GM10847 (cell line): ENCODE measurements around the gene KRTAP12-1.

Experiments
- POLR2A ChIP-seq: IDR thresholded peaks from 2 replicates; pipeline ENCODE4 v1.6.1; 2011; ENCODE audit not compliant: insufficient read length; ENCODE audit errors: extremely low read depth

KRTAP12-1 gene

DNA sequence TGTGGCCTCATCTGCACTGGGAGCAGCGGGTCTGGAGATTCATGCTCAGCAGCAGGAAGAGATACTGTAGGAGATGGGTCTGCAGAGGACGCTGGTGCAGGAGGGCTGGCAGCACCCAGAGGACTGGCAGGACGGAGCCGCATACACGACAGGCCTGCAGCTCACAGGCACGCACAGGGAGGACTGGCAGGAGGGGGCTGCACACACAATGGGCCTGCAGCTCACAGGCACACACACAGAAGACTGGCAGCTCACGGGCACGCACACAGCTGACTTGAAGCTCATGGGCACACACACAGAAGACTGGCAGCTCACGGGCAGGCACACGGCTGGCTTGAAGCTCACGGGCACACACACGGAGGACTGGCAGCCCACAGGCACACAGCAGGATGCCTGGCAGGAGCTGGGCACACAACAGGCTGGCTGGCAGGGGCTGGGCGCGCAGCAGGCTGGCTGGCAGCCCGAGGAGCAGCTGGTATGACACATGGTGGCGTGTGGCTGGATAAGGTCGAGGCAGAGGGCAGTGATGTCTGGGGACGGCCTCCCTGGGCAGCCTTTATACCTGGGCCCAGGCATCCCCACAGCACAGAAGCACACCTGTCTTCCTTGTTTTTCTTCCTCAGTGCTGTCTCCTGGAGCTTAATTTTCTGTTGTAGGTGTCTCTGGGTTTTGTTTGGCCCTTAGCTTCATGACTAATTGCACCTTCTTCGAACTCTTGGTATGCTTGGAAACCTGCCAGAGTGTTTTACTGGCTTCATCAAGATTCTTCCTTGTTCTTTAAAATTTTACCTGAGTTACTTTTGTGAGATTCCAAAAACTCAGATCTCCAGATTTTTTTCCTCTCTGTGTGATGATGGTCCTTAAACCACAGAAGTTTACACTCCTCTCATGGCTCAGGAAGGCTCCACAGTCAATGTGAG lies 15.3 kb downstream of the KRTAP12-1 start, which contains the start of gene KRTAP12-2:
TSS of gene KRTAP12-2 (minus strand) at position 527 of the 920 bp plus-strand sequence. CDS start at position 486, 41 bp downstream.
- no peak for TF ChIP-seq POLR2A

DNA sequence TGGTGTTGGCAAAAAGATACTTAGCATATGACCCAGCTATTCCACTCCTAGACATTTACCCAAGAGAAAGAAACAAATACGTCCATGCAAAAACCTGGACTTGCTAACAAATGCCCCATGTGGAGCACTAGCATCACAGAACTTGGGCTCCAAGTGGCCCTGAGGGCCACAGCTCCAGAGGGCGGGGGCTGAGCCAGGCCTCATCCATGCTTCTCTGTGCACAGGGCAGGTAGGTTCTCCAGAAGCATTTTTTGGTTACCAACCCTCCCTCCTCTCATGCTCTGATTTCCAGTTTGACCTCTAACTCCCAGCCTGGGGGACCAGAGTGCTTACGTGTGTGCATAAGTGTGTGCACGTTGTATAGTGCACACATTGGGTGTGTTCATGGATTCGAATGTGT lies 17.3 kb downstream of the KRTAP12-1 start:
- no peak for TF ChIP-seq POLR2A

GRCh38 chr21:44658913-44659595 lies 22.9 kb downstream of the KRTAP12-1 start:
- no peak for TF ChIP-seq POLR2A

- no peak for TF ChIP-seq POLR2A
These were observed 23.4 kb downstream of the KRTAP12-1 start for GRCh38 chr21:44658541-44658910.

DNA sequence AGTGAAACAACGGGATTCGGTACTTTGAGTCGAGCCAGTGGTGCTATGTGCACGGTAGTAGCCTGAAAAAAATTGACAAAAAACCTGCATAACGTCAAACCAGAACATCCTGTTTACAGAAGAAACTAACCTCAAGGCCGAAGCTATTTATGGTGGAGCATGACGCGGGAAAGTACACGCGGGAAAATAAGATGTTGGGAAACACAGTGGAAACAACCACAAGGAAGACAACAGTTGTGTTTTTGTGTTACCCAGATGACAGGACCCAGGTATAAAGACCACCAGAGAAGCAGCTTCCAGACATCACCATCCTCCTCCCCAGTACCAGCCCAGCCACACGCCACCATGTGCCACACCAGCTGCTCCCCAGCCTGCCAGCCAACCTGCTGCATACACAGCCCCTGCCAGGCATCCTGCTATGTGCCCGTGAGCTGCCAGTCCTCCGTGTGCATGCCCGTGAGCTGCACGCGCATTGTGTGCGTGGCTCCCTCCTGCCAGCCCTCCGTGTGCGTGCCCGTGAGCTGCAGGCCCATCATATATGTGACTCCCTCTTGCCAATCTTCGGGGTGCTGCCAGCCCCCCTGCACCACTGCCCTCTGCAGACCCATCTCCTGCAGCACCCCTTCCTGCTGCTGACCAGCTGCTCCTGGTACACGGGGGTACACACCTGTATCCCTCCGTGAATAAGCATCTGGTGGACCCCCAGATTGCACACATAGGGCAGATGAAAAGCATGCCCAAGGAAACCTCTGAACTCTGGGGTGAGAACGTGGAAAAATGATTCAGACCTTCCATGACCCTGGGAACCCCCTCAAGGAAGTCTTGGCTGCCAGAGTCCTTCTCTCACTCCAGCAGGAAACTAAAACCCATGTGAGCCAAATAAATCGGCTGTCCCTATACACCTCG lies 24.1 kb downstream of the KRTAP12-1 start, which contains the start of gene KRTAP12-3:
TSS of gene KRTAP12-3 (plus strand) at position 298 of the 906 bp plus-strand sequence. CDS start at position 346, 48 bp downstream.
- TF ChIP-seq POLR2A = no peak

- TF ChIP-seq POLR2A = no peak
These were observed 25.1 kb downstream of the KRTAP12-1 start for GRCh38 chr21:44656868-44657267.

GRCh38 chr21:44654576-44655175 lies 27.3 kb downstream of the KRTAP12-1 start, which contains the start of gene KRTAP12-4:
TSS of gene KRTAP12-4 (minus strand) at chr21:44654659. CDS start at chr21:44654614, 45 bp downstream.
- TF ChIP-seq POLR2A = no peak

- no peak for TF ChIP-seq POLR2A
These were observed 28.0 kb downstream of the KRTAP12-1 start for GRCh38 chr21:44653656-44654575.

GRCh38 chr21:44653123-44653522 lies 28.8 kb downstream of the KRTAP12-1 start:
- no peak for TF ChIP-seq POLR2A

DNA sequence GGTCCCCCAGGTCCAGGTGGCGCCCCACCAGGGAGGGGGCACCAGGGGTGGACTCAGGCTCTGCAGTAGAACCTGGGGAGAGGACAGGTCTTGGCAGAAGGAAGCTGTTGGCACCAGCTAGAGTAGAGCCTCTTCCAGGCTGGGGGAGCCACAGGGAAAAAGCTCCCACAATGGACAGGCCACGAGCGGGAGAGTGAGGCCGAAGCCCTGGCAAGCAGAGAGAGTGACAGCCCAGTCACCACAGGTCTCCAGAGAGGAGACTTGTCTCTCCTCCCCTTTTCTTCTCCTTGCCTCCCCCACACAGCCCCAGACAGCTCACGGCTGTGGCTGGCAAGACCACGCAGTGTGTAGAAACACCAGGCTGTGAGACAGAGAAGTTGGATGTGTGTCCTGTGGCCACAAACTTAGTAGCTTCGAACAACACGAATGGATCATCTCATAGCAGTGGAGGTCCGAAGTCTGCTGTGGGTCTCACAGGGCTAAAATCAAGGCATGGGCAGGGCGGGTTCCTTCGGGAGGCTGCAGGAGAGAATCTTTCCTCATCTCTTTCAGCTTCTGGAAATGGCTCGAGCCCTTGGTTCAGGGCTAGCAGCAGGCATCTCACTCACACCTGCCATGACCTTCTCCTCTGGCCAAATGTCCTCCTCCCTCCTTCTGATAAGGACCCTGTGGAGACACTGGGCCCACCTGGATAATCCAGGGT lies 30.8 kb downstream of the KRTAP12-1 start:
- no peak for TF ChIP-seq POLR2A

DNA sequence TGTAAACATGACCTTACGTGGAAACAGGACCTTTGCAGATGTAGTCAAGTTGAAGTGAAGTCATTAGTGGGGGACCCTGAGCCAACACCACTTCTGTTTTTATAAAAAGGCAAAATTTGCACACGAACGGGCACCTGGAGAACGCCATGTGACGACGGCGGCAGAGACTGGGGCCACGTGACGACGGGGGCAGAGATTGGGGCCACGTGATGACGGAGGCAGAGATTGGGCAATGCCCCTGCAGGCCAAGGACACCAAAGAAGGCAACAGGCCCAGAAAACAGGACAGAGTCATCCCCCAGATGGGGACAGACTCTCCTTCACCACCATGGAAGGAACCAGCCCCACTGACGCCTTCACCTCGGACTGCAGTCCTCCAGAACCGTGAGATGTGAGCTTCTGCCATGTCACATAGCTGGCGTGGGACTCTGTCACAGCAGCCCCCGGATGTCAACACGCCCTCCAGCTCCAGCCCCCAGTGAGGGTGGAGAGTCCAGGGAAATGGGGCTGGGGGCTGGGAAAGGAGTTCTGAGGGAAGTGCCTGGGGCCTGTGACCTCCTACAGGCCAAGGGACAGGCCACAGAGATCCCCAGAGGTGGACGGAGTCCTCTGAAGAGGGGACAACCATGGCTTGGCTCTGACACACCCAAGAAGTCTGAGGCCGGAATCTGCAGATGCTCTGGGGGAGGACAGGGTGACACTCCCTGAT lies 31.5 kb downstream of the KRTAP12-1 start:
- TF ChIP-seq POLR2A = no peak

GRCh38 chr21:44649521-44650100 lies 32.4 kb downstream of the KRTAP12-1 start:
- TF ChIP-seq POLR2A = no peak
